Gastrocnemius medialis (tissue), 4 donors: ENCODE measurements around the gene POLE. TPM values are rescaled to one million over a fixed set of nuclear protein-coding genes. Genes with fewer than 3 reads are reported as not detected.

Source experiments
- ATAC-seq, 2 donors: fragments of 150-250 bp; one replicate each; pipeline ENCODE4 v1.9.1; 2016
- DNase-seq, 2 donors: peaks; one replicate each; pipeline ENCODE4 v3.0.0-alpha.2; 2019
- H3K27ac ChIP-seq, 4 donors: fragments of 200-600 bp; sonication (generic); 1 replicate in 1 of 4; 2 replicates in 3 of 4; pipeline ENCODE4 v1.5.1; 2016 to 2018; ENCODE audit warnings: mild to moderate bottlenecking in 2 of 4, moderate library complexity in 1 of 4
- H3K27me3 ChIP-seq, 3 donors: fragments of 200-600 bp; sonication (generic) in 2 of 3; 1 replicate in 1 of 3; 2 replicates in 2 of 3; pipeline versions ENCODE4 v1.5.1 to v1.6.0; 2016 to 2019; ENCODE audit warnings: mild to moderate bottlenecking in 1 of 3, moderate library complexity in 1 of 3
- H3K36me3 ChIP-seq, 2 donors: fragments of 200-600 bp; sonication (generic) in 1 of 2; one replicate each; pipeline ENCODE4 v1.5.1; 2017 to 2018
- H3K4me1 ChIP-seq, 2 donors: fragments of 200-600 bp; sonication (generic) in 1 of 2; one replicate each; pipeline ENCODE4 v1.5.1; 2016 to 2017; ENCODE audit warnings: mild to moderate bottlenecking in 2 of 2
- H3K4me3 ChIP-seq, 4 donors: fragments of 200-600 bp; sonication (generic) in 3 of 4; 1 replicate in 1 of 4; 2 replicates in 3 of 4; pipeline ENCODE4 v1.5.1; 2016 to 2019; ENCODE audit warnings: mild to moderate bottlenecking in 2 of 4
- H3K9me3 ChIP-seq, 3 donors: fragments of 200-600 bp; sonication (generic) in 2 of 3; 1 replicate in 1 of 3; 2 replicates in 2 of 3; pipeline ENCODE4 v1.5.1; 2016 to 2019
- CTCF ChIP-seq, 5 experiments: fragments of 450-650 bp in 3 of 5; fragments of 200-600 bp in 2 of 5; sonication (generic) in 2 of 5; IDR thresholded peaks in 4 of 5; conservative IDR thresholded peaks in 1 of 5; 1 replicate in 4 of 5; 2 replicates in 1 of 5; pipeline ENCODE4 v1.5.1; 2016 to 2019; ENCODE audit warnings: antibody characterized with exemption in 5 of 5, mild to moderate bottlenecking in 3 of 5, moderate library complexity in 3 of 5
- POLR2A ChIP-seq, 2 donors: fragments of 450-650 bp; IDR thresholded peaks; one replicate each; pipeline ENCODE4 v1.6.1; 2017; ENCODE audit warnings: antibody characterized with exemption in 2 of 2, mild to moderate bottlenecking in 2 of 2, moderate library complexity in 2 of 2
- in situ Hi-C, 4 donors: fragments of 200-750 bp; cut with MboI; loops; one replicate each; pipeline versions ENCODE4 v1.15.0 to v1.8.0; 2017; ENCODE audit warnings: low sequenced_read_pairs in 4 of 4
- intact Hi-C: fragments of 100-400 bp; cut with DNase I; formaldehyde crosslinking; loops from one replicate; pipeline ENCODE4 v1.15.1; 2023; ENCODE audit warnings: low total_unique reads
- total RNA-seq, 4 donors: library from RNA; depleted of rRNA; stranded (reverse); fragments of >200 nt; gene quantifications; one replicate each; pipeline versions ENCODE4 v1.1.0 to v1.2.3, GENCODE V29; 2016

POLE gene
- total RNA-seq, 4 donors from 2014 or later = 7.1 to 18.7 (median 11.1) TPM

GRCh38 chr12:132734206-132734605 is 47.1 kb upstream of the POLE start:
- intact Hi-C loops (no loop called here), in situ Hi-C loops (no loop called here)
- Histone ChIP-seq H3K4me3 (no peak overlapping the region), H3K27ac (no peak overlapping the region), H3K27me3 (no peaks in the 10 kb centered on the region), H3K36me3 (peaks cover 0 to 82% of the 10 kb centered on the region in 2 donors), H3K9me3 (no peaks in the 10 kb centered on the region), H3K4me1 (no peaks in the 10 kb centered on the region)
- DNase-seq (no peak), ATAC-seq (no peak)
- TF ChIP-seq POLR2A (IDR thresholded peaks at IDR 0.05) (no peak), CTCF (IDR thresholded peaks at IDR 0.05 in 4 of 5, conservative IDR thresholded peaks at IDR 0.05 in 1 of 5) (no peak)

- Histone ChIP-seq H3K36me3 (peaks cover 0 to 82% of the 10 kb centered on the region in 2 donors), H3K27ac (no peak overlapping the region), H3K27me3 (no peaks in the 10 kb centered on the region), H3K4me3 (no peak overlapping the region), H3K4me1 (no peaks in the 10 kb centered on the region), H3K9me3 (no peaks in the 10 kb centered on the region)
- intact Hi-C loops = no loop called here
- TF ChIP-seq POLR2A (IDR thresholded peaks at IDR 0.05) = no peak
- TF ChIP-seq CTCF (IDR thresholded peaks at IDR 0.05 in 4 of 5, conservative IDR thresholded peaks at IDR 0.05 in 1 of 5) = no peak
- in situ Hi-C loops = no loop called here
- DNase-seq (no peak), ATAC-seq (no peak)
These were observed 44.4 kb upstream of the POLE start for GRCh38 chr12:132731574-132731973.

GRCh38 chr12:132730353-132730752 is 43.2 kb upstream of the POLE start:
- Histone ChIP-seq H3K27me3 (no peaks in the 10 kb centered on the region), H3K4me1 (no peaks in the 10 kb centered on the region), H3K4me3 (no peak overlapping the region), H3K36me3 (peaks cover 0 to 82% of the 10 kb centered on the region in 2 donors), H3K9me3 (no peaks in the 10 kb centered on the region), H3K27ac (no peak overlapping the region)
- in situ Hi-C loops (no loop called here), intact Hi-C loops (no loop called here)
- TF ChIP-seq CTCF (IDR thresholded peaks at IDR 0.05 in 4 of 5, conservative IDR thresholded peaks at IDR 0.05 in 1 of 5) (no peak), POLR2A (IDR thresholded peaks at IDR 0.05) (no peak)
- ATAC-seq = no peak
- no peak for DNase-seq

- in situ Hi-C loops (no loop called here), intact Hi-C loops (no loop called here)
- TF ChIP-seq CTCF (IDR thresholded peaks at IDR 0.05 in 4 of 5, conservative IDR thresholded peaks at IDR 0.05 in 1 of 5) (no peak), POLR2A (IDR thresholded peaks at IDR 0.05) (no peak)
- no peak for DNase-seq
- Histone ChIP-seq H3K4me1 (no peaks in the 10 kb centered on the region), H3K4me3 (no peak overlapping the region), H3K9me3 (no peaks in the 10 kb centered on the region), H3K36me3 (peaks cover 0 to 80% of the 10 kb centered on the region in 2 donors), H3K27ac (no peak overlapping the region), H3K27me3 (no peaks in the 10 kb centered on the region)
- ATAC-seq = no peak
These were observed 42.6 kb upstream of the POLE start for GRCh38 chr12:132729541-132730320.
